ENCODE results near the gene CHRM4.

CHRM4 gene

GRCh38 chr11:46387919-46388618, 3.5 kb downstream of the CHRM4 start:
- H3K4me1 ChIP-seq (ENCODE audit: control insufficient read depth in 2 of 2, insufficient read depth in 1 of 2, low read depth in 1 of 2, low read length in 2 of 2) = peaks cover 17 to 36% of the 10 kb centered on the region in 2 donors
- no peak overlapping the region for H4K8ac ChIP-seq (ENCODE audit: low read depth, low read length)
- H3K9me3 ChIP-seq (replicated peaks in 1 of 2; ENCODE audit: control insufficient read depth in 2 of 2, insufficient read depth in 1 of 2, low read depth in 1 of 2, low read length in 2 of 2) = peaks cover 0 to 3% of the 10 kb centered on the region in 2 donors
- H3K27me3 ChIP-seq (ENCODE audit: control insufficient read depth in 3 of 3, insufficient read depth in 3 of 3, low read depth in 1 of 3, low read length in 3 of 3) = peaks cover 19 to 54% (median 50%) of the 10 kb centered on the region in 3 experiments
- H2BK12ac ChIP-seq (ENCODE audit: low read length) = peak overlapping the region; percentile 17
- H3K18ac ChIP-seq (ENCODE audit: low read length) = peak overlapping the region; percentile 83
- no peak overlapping the region for H3K27ac ChIP-seq (replicated peaks; ENCODE audit: low read length)
- H2AFZ ChIP-seq (ENCODE audit: low read length) = peak overlapping the region; percentile 81
- no peak overlapping the region for H2BK120ac ChIP-seq (ENCODE audit: low read depth, low read length)
- H3K4ac ChIP-seq (ENCODE audit: low read length) = no peak overlapping the region
- H2BK15ac ChIP-seq (ENCODE audit: low read length) = peak overlapping the region; percentile 30
- peak overlapping the region; percentile 3 for H3K4me2 ChIP-seq (ENCODE audit: insufficient read depth, low read length, poor library complexity, severe bottlenecking)
- peak overlapping the region; percentile 86 for H2AK5ac ChIP-seq (ENCODE audit: low read depth, low read length)
- H2BK5ac ChIP-seq (ENCODE audit: low read length) = peak overlapping the region; percentile 88
- no peak overlapping the region for H4K91ac ChIP-seq (ENCODE audit: low read depth, low read length, poor library complexity)
- H3K36me3 ChIP-seq (replicated peaks in 1 of 2; ENCODE audit: control insufficient read depth in 2 of 2, insufficient read depth in 2 of 2, low read length in 2 of 2) = peaks cover 5 to 15% of the 10 kb centered on the region in 2 donors
- H3K14ac ChIP-seq (ENCODE audit: low read length) = peak overlapping the region; percentile 95
- no peak overlapping the region for H3K23ac ChIP-seq (ENCODE audit: low read depth, low read length, poor library complexity)
- no CpG with 5 or more reads among the region's 24 CpGs for WGBS, 2 donors (ENCODE audit: extremely low coverage in 2 of 2, insufficient read length in 2 of 2, insufficient replicate concordance in 1 of 2)
- DNase-seq (ENCODE audit: low spot score) = no peak
- H3K79me1 ChIP-seq (ENCODE audit: low read depth, low read length) = no peaks in the 10 kb centered on the region
- no peak overlapping the region for H3K4me3 ChIP-seq (ENCODE audit: low read length in 2 of 2)
- peak overlapping the region; percentile 67 for H3K9ac ChIP-seq (ENCODE audit: low read depth, low read length, poor library complexity)

GRCh38 chr11:46387456-46387855, 4.1 kb downstream of the CHRM4 start:
- Histone ChIP-seq H3K79me1 (ENCODE audit: low read depth, low read length) (peaks cover under 1% of the 10 kb centered on the region), H4K91ac (ENCODE audit: low read depth, low read length, poor library complexity) (no peak overlapping the region), H3K27me3 (ENCODE audit: control insufficient read depth in 3 of 3, insufficient read depth in 3 of 3, low read depth in 1 of 3, low read length in 3 of 3) (peaks cover 19 to 50% (median 49%) of the 10 kb centered on the region in 3 experiments), H2BK120ac (ENCODE audit: low read depth, low read length) (no peak overlapping the region), H2BK5ac (ENCODE audit: low read length) (peak overlapping the region; percentile 88), H3K18ac (ENCODE audit: low read length) (no peak overlapping the region), H2AFZ (ENCODE audit: low read length) (peak overlapping the region; percentile 81), H3K9ac (ENCODE audit: low read depth, low read length, poor library complexity) (peak overlapping the region; percentile 55), H3K27ac (replicated peaks; ENCODE audit: low read length) (no peak overlapping the region), H3K4me1 (ENCODE audit: control insufficient read depth in 2 of 2, insufficient read depth in 1 of 2, low read depth in 1 of 2, low read length in 2 of 2) (peaks cover 22 to 39% of the 10 kb centered on the region in 2 donors), H2BK15ac (ENCODE audit: low read length) (no peak overlapping the region), H3K4me3 (ENCODE audit: low read length in 2 of 2) (no peak overlapping the region), H2BK12ac (ENCODE audit: low read length) (no peak overlapping the region), H3K9me3 (replicated peaks in 1 of 2; ENCODE audit: control insufficient read depth in 2 of 2, insufficient read depth in 1 of 2, low read depth in 1 of 2, low read length in 2 of 2) (peaks cover 0 to 3% of the 10 kb centered on the region in 2 donors), H2AK5ac (ENCODE audit: low read depth, low read length) (no peak overlapping the region), H4K8ac (ENCODE audit: low read depth, low read length) (no peak overlapping the region), H3K23ac (ENCODE audit: low read depth, low read length, poor library complexity) (no peak overlapping the region), H3K4ac (ENCODE audit: low read length) (no peak overlapping the region), H3K36me3 (replicated peaks in 1 of 2; ENCODE audit: control insufficient read depth in 2 of 2, insufficient read depth in 2 of 2, low read length in 2 of 2) (peaks cover 5 to 21% of the 10 kb centered on the region in 2 donors), H3K4me2 (ENCODE audit: insufficient read depth, low read length, poor library complexity, severe bottlenecking) (peak overlapping the region; percentile 3), H3K14ac (ENCODE audit: low read length) (no peak overlapping the region)
- WGBS, 2 donors (ENCODE audit: extremely low coverage in 2 of 2, insufficient read length in 2 of 2, insufficient replicate concordance in 1 of 2) = no CpG with 5 or more reads among the region's 5 CpGs
- no peak for DNase-seq (ENCODE audit: low spot score)

- DNase-seq (ENCODE audit: low spot score) = no peak
- Histone ChIP-seq H3K4ac (ENCODE audit: low read length) (no peak overlapping the region), H3K36me3 (replicated peaks in 1 of 2; ENCODE audit: control insufficient read depth in 2 of 2, insufficient read depth in 2 of 2, low read length in 2 of 2) (peaks cover 5 to 22% of the 10 kb centered on the region in 2 donors), H2BK12ac (ENCODE audit: low read length) (no peak overlapping the region), H3K4me3 (ENCODE audit: low read length in 2 of 2) (no peak overlapping the region), H4K91ac (ENCODE audit: low read depth, low read length, poor library complexity) (no peak overlapping the region), H3K79me1 (ENCODE audit: low read depth, low read length) (peaks cover 5% of the 10 kb centered on the region), H4K8ac (ENCODE audit: low read depth, low read length) (no peak overlapping the region), H2BK120ac (ENCODE audit: low read depth, low read length) (no peak overlapping the region), H3K27ac (replicated peaks; ENCODE audit: low read length) (no peak overlapping the region), H2BK15ac (ENCODE audit: low read length) (no peak overlapping the region), H3K9ac (ENCODE audit: low read depth, low read length, poor library complexity) (no peak overlapping the region), H3K9me3 (replicated peaks in 1 of 2; ENCODE audit: control insufficient read depth in 2 of 2, insufficient read depth in 1 of 2, low read depth in 1 of 2, low read length in 2 of 2) (peaks cover 0 to 3% of the 10 kb centered on the region in 2 donors), H3K4me1 (ENCODE audit: control insufficient read depth in 2 of 2, insufficient read depth in 1 of 2, low read depth in 1 of 2, low read length in 2 of 2) (peaks cover 22 to 39% of the 10 kb centered on the region in 2 donors), H3K18ac (ENCODE audit: low read length) (no peak overlapping the region), H3K14ac (ENCODE audit: low read length) (no peak overlapping the region), H3K27me3 (ENCODE audit: control insufficient read depth in 3 of 3, insufficient read depth in 3 of 3, low read depth in 1 of 3, low read length in 3 of 3) (peaks cover 19 to 50% (median 43%) of the 10 kb centered on the region in 3 experiments), H3K23ac (ENCODE audit: low read depth, low read length, poor library complexity) (no peak overlapping the region), H2BK5ac (ENCODE audit: low read length) (no peak overlapping the region), H3K4me2 (ENCODE audit: insufficient read depth, low read length, poor library complexity, severe bottlenecking) (no peak overlapping the region), H2AFZ (ENCODE audit: low read length) (no peak overlapping the region), H2AK5ac (ENCODE audit: low read depth, low read length) (no peak overlapping the region)
- WGBS, 2 donors (ENCODE audit: extremely low coverage in 2 of 2, insufficient read length in 2 of 2, insufficient replicate concordance in 1 of 2) = no CpG with 5 or more reads among the region's 4 CpGs
Measured at GRCh38 chr11:46386674-46387073, 4.9 kb downstream of the CHRM4 start.

GRCh38 chr11:46386005-46386578, 5.5 kb downstream of the CHRM4 start:
- peak overlapping the region; percentile 82 for H3K23ac ChIP-seq (ENCODE audit: low read depth, low read length, poor library complexity)
- no peak overlapping the region for H3K4ac ChIP-seq (ENCODE audit: low read length)
- H3K14ac ChIP-seq (ENCODE audit: low read length) = peak overlapping the region; percentile 73
- no peak overlapping the region for H3K27ac ChIP-seq (replicated peaks; ENCODE audit: low read length)
- H2BK5ac ChIP-seq (ENCODE audit: low read length) = no peak overlapping the region
- no peak overlapping the region for H2BK12ac ChIP-seq (ENCODE audit: low read length)
- H3K4me2 ChIP-seq (ENCODE audit: insufficient read depth, low read length, poor library complexity, severe bottlenecking) = no peak overlapping the region
- no peak overlapping the region for H2BK120ac ChIP-seq (ENCODE audit: low read depth, low read length)
- peaks cover 0 to 3% of the 10 kb centered on the region in 2 donors for H3K9me3 ChIP-seq (replicated peaks in 1 of 2; ENCODE audit: control insufficient read depth in 2 of 2, insufficient read depth in 1 of 2, low read depth in 1 of 2, low read length in 2 of 2)
- no CpG with 5 or more reads among the region's 25 CpGs for WGBS, 2 donors (ENCODE audit: extremely low coverage in 2 of 2, insufficient read length in 2 of 2, insufficient replicate concordance in 1 of 2)
- H2AK5ac ChIP-seq (ENCODE audit: low read depth, low read length) = no peak overlapping the region
- H3K9ac ChIP-seq (ENCODE audit: low read depth, low read length, poor library complexity) = no peak overlapping the region
- H3K18ac ChIP-seq (ENCODE audit: low read length) = peak overlapping the region; percentile 74
- H3K4me3 ChIP-seq (ENCODE audit: low read length in 2 of 2) = peak overlapping the region in 1 of 2 donors; percentile 21
- no peak overlapping the region for H4K8ac ChIP-seq (ENCODE audit: low read depth, low read length)
- peaks cover 15 to 47% (median 39%) of the 10 kb centered on the region in 3 experiments for H3K27me3 ChIP-seq (ENCODE audit: control insufficient read depth in 3 of 3, insufficient read depth in 3 of 3, low read depth in 1 of 3, low read length in 3 of 3)
- DNase-seq (ENCODE audit: low spot score) = no peak
- peaks cover 22 to 39% of the 10 kb centered on the region in 2 donors for H3K4me1 ChIP-seq (ENCODE audit: control insufficient read depth in 2 of 2, insufficient read depth in 1 of 2, low read depth in 1 of 2, low read length in 2 of 2)
- H3K36me3 ChIP-seq (replicated peaks in 1 of 2; ENCODE audit: control insufficient read depth in 2 of 2, insufficient read depth in 2 of 2, low read length in 2 of 2) = peaks cover 5 to 22% of the 10 kb centered on the region in 2 donors
- H2AFZ ChIP-seq (ENCODE audit: low read length) = no peak overlapping the region
- H3K79me1 ChIP-seq (ENCODE audit: low read depth, low read length) = peaks cover 5% of the 10 kb centered on the region
- H2BK15ac ChIP-seq (ENCODE audit: low read length) = no peak overlapping the region
- no peak overlapping the region for H4K91ac ChIP-seq (ENCODE audit: low read depth, low read length, poor library complexity)

Measured in neuronal stem cell (in vitro differentiated cells).